ENCODE results near the gene GRIP1.
"Not testable (repeated sequence)": the region's sequence is repeated elsewhere in the genome, so short reads cannot be mapped to it uniquely, and the experiment has no call there.

Gene GRIP1

DNA sequence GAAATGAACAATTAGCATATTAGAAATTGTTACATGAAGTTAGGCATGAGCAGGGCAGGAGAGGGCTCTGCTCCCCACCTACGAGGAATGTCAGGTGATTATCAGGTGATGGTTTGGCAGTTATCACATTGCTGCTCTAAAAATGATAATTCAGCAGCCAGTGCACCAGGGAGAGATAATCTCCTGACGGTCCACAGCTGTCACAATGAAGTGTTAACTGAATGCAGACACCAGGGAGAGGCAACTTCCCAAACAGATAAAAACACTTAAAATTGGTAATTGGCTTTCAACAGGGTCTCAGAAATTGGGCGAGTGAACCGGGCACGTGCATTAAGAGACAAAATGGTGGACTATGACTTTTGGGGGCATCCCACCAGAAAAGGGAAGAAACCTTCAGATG is 176.0 kb downstream of the GRIP1 start:
- no peak for DNase-seq

DNA sequence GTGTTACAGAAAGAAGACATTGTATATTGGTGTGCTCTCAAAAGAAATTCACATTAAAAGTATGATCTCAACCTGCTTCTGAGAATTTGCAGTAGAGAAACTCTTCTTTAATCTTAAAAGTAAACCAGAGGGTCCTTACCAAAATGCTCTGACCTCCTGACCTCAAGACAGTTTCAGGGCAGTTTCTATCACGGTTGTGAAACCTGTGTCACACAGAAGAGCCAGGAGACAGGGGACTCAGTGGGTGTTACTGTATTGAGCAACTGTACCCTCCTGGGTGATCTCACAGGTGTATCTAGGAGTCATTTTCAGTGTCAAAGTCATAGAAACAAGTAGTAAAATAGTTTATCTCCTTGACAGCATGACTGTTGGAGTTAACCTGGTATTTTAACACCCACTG is 178.0 kb downstream of the GRIP1 start:
- no peak for DNase-seq

- DNase-seq, result no peak
These were observed 178.8 kb downstream of the GRIP1 start for GRCh38 chr12:66500091-66500490.

- DNase-seq, result no peak
These were observed 179.9 kb downstream of the GRIP1 start for GRCh38 chr12:66499000-66499399.

DNA sequence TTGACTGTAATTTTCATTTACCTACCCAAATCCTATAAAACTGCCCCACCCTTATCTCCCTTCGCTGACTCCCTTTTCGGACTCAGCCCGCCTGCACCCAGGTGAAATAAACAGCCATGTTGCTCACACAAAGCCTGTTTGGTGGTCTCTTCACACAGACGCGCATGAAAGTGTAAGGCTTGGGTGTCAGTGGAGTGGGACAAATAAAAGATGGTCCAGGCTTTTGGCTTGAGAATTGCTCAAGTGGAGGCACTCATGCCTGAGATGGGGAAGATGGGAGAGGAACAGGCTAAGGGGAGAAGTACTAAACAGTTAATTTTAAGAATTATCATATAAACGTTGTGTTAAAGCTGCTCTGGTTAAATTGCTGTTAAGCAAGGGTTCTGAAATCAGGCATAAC is 180.8 kb downstream of the GRIP1 start:
- not testable (repeated sequence) for DNase-seq

- DNase-seq, result no peak
These were observed 181.6 kb downstream of the GRIP1 start for GRCh38 chr12:66497008-66497897.

GRCh38 chr12:66496595-66496994 is 182.3 kb downstream of the GRIP1 start:
- no peak for DNase-seq

DNA sequence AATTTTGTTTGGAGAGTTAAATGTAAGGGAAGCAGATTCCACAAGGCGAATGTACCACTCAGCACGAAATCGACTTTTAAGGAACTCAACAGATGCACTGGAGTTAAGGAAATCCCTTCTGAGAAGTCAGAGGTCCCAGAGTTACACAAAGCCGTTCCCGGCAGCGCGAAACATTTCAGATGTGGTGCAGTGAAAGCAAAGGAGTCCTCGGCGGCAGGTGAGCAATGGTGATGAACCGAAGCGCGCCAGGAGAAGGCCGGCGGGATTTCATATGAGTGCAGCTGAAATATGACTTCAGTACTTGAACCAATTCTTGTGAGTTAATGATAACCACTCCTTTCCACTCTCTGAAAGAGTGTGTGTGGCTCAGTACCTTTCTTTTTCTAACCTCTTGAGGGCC is 183.2 kb downstream of the GRIP1 start:
- DNase-seq, result no peak

GRCh38 chr12:66493819-66494218 is 185.1 kb downstream of the GRIP1 start:
- no peak for DNase-seq

DNA sequence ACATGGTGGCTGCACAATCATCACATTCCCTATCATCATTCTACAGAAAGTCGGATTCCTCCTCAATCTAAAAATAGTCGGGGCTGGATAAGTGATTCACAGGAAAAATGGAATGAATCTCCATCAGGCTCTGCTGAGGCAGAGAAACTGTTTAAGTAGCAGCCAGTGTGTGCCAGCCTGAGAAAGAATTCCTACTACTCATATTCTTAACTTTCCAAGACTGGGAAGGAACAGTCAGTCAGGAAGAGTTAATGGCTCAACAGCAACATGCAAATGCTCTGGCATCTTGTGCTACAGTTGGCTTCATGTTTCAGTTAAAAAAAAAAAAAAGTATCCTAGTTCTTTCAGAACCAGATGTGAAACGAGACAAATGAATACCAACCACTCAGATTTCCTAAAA is 187.0 kb downstream of the GRIP1 start:
- no peak for DNase-seq

GRCh38 chr12:66482351-66483203 is 196.3 kb downstream of the GRIP1 start:
- DNase-seq, result no peak

- no peak for DNase-seq
These were observed 210.9 kb downstream of the GRIP1 start for GRCh38 chr12:66467932-66468331.

DNA sequence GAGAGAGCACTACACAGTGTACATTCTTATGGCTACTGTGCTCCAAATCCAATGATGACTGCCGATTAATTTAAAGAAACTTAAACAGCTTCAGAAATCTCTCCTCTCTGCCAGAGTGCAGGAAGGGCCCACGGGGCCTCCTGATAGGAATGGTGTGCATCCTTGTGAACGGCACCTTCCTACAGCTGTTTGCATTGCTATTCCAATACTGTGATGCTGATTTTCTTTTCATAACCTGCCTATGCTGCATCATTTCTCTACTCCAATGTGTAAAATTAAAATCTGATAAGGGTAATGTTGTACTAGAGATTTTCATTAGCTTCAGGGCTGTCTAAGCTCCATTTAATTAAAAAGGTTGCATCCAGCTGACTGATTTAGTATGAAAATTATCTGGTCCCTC is 217.5 kb downstream of the GRIP1 start:
- DNase-seq, result no peak

DNA sequence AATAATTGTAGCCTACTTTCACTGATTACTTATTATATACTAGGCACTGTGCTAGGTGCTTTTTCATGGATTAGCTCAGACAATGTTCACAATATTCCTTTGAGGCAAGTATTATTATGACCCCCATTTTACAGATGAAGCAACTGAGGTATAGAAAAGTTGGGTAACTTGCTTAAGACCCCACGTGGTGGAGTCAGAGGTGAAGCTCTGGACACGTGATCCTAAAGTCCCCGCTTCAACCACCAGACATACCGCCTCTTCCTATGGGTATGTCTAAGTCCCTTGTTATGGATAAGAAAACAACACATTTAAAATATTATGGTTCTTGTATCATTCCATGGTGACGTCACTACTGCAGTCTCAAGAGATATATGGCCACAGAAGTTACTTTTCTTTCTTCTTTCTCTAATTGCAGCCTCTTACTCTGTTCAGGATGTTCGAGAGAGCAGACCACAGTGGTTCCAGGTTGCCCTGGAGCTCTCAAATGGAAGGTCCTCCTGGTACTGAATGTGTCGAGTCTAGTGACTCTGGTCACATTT is 218.9 kb downstream of the GRIP1 start:
- DNase-seq, result no peak

- no peak for DNase-seq
These were observed 222.3 kb downstream of the GRIP1 start for GRCh38 chr12:66456612-66457011.

- no peak for DNase-seq
These were observed 225.0 kb downstream of the GRIP1 start for GRCh38 chr12:66453844-66454243.

DNA sequence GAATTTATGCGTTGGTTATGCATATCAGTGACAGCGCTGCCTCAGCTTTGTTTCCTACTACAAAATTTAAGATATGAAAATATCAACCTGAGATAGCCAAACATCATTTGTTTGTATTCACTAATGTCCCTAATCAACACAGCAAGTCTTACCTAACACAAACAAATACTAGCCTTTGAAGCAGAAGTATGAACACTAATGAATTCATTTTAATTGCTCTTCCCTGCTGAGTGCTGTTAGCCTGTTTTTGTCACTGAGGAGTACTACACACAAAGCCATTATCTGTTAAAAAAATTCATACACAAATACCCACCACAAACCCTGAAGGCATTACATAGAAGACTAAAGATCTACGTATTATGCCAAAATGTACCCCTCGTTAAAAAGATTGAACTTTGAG is 225.8 kb downstream of the GRIP1 start:
- DNase-seq, result no peak

DNA sequence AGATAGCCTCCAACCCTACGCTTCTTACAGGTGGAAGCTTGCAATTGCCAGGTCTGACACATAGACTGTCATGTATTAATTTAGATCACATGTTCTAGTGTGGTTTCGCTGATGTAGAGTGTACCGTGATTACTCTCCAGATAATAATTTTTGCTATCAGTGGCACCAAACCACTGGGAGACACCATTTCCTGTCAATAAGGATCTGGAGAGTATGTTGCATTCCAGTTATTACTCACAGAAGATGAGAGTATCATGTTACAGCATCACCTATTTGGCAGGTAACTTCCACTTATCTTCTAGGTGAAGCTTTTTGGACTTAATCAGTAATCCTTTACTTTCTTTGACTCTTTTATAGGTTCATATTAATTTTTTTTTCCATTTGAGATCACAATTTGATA is 229.3 kb downstream of the GRIP1 start:
- no peak for DNase-seq

DNA sequence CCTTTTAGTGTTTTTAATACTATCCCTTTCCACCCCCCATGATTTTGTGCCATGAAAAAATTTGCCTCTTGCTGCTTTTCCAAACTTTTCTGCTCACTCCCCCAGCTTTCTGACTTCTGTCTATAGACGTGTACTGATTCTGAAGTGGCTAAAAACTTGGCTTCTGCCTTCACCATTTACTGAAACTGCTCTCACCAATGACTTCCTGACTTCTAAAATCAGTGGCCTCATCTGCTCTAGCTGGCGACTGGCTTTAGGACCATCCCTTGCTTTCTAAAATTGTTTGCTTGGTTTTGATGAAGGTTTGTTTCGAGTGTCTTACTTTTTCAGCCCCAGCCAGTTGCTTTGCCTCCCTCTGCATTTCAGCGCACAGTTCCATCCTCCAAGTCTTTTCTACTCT is 231.2 kb downstream of the GRIP1 start:
- DNase-seq, result no peak

GRCh38 chr12:66446276-66446675 is 232.6 kb downstream of the GRIP1 start:
- no peak for DNase-seq

- no peak for DNase-seq
These were observed 236.8 kb downstream of the GRIP1 start for GRCh38 chr12:66441905-66442559.

- DNase-seq, result no peak
These were observed 240.3 kb downstream of the GRIP1 start for GRCh38 chr12:66438601-66439000.

DNA sequence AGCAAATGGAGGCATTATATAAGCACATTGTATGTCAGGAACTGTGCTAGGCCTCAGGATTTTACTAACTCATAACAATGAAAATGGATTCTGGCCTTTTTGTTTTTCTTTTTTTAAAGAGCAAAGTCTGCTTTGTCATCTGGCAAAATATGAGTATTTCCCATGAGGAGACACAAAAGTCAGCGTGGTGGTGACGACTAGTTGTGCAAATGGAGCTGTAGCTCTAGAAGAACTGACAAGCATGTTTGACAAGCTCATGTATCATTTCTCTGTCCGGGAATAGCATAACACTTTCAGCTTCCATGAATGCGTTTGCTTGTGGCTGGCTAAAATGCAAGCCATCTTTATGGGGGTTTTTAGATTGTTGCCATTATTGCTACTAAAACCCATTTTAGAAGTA is 248.8 kb downstream of the GRIP1 start:
- DNase-seq, result no peak

Data from NCI-H2227 treated with DMSO at 0.1 percent for 48 hours (cell line).